CD4-positive, alpha-beta T cell treated with Interleukin-6 at 100 ng/mL for 8 hours (primary cell): ENCODE data around the gene TDO2.
"Not testable (repeated sequence)": the region's sequence is repeated elsewhere in the genome, so short reads cannot be mapped to it uniquely, and the experiment has no call there.

ENCODE experiments used
- DNase-seq: peaks from one replicate; pipeline ENCODE4 v3.0.0-alpha.2; 2020; ENCODE audit warnings: mixed read lengths, low spot score

TDO2 gene

DNA sequence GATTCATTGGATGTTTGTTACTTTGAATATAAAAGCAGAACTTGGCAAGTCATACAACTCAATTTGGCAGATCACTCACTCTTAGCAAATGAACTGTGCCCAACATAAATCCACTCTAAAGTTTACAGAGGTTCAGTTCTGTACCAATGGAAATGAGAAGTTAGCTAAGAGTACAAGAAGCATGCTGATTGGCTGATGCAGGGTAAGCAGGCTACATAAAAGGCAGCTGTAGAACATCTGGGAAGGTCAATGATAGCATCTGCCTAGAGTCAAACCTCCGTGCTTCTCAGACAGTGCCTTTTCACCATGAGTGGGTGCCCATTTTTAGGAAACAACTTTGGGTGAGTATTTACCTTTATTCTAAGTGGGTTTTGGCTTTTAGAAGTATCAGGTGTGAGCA, at the start of gene TDO2:
Gene TDO2, plus strand, starts transcription at position 244 of the 400 bp plus-strand sequence. Its CDS starts 63 bp downstream, at position 307.
- no peak for DNase-seq

GRCh38 chr4:155854582-155855226, 48.8 kb upstream of the TDO2 start:
- no peak for DNase-seq

DNA sequence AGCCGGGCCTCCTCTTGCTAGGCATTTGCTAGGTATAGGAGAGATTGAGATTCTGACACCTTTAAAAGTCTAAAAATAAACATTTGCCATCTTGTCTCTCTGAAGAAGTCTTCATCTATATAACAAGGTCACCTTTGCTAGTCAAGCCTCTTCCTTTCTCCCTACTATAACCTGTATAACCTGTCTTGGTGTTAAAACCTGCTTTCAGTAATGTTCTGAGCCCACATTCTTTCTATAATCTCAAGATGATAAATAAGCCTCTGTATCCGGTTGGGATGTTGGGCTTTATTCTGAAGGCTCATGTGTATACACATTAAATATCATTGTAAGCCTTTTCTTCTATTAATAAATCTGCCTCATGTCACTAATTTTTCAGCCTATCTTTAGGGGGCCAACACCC, 47.6 kb upstream of the TDO2 start:
- DNase-seq: no peak

DNA sequence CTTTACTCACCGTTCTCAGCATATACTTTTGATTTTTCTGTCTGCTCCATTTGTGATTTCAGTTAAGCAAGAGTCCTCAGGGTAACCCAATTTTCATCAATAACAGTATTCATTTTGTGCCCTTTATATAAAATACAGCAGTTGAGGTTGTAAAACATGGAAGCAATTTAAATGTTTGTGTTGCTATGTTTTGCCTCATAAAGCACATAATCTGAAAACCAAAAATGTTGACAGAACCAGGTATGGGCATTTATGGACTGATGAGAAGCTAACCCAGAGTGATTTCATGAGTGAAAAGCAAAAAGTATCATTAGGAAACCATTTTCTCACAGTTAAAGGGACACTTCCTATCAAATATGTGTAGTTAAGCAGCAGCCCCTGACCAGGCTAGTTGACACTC, 37.3 kb upstream of the TDO2 start, which contains the start of gene ASIC5:
Gene ASIC5, minus strand, starts transcription at position 101 of the 400 bp plus-strand sequence. Its CDS starts 51 bp downstream, at position 50.
- no peak for DNase-seq

DNA sequence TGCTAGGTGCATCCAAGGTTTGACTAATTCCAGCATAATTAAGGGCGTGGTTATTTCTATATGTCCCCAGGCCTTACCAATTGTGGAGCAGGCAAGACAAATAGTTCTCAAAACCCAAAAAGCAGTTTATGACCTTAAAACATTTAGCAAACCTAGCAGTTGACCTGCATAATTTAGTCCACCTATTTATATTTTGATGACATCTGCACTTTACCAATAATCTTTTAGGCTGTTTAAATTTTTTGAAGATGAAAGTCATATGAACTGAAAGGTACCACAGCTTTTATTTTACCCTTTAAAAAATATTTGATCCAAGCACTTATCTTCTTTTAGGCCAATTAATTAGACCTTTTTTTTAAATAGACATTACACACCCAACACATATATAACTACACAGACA, 27.6 kb upstream of the TDO2 start:
- DNase-seq: no peak

GRCh38 chr4:155877971-155878370, 25.5 kb upstream of the TDO2 start:
- no peak for DNase-seq

DNA sequence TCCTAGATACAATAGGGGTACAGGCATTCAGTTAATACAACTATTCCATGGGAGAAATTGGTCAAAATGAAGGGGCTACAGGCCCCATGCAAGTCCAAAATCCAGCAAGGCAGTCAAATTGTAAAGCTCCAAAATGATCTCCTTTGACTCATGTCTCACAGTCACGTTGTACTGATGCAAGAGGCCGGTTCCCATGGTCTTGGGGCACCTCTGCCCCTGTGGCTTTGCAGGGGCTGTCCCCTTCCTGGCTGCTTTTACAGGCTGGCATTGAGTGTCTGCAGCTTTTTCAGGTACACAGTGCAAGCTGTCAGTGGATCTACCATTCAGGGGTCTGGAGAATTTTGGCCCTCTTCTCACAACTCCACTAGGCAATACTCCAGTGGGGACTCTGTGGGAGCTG, 24.9 kb upstream of the TDO2 start:
- DNase-seq: no peak

DNA sequence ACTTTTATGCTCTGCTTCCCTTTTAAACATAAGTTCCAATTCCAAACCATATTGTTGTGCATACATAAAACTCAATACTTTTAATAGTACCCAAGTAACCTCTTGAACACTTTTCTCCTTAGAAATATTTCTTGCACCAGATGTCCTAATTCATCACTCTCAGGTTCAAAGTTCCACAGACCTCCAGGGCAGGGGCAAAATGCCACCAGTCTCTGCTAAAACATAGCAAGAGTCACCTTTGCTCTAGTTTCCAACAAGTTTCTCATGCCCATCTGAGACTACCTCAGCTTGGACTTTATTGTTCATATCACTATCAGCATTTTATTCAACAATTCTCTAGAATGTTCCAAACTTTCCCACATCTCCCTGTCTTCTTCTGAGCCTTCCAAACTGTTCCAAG, 23.7 kb upstream of the TDO2 start:
- no peak for DNase-seq

DNA sequence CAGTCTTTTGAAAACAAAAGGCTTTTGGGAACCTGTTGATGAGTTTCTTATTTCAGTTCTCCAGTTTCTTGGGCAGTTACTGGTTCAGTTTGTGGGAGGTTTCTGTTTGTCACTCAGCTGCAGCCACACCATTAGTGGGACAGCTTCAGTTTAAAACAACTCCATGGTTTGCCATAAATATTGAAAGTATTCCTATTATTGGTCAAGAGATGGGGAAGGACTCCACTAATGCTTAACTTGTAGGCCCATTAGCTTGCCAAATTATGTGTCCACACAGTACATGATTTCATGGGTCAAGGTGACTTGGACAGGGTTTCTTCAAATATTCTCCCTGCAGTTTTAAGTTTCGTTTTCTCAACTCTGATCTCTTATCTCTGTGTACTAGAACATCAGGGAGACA, 21.9 kb upstream of the TDO2 start:
- no peak for DNase-seq

DNA sequence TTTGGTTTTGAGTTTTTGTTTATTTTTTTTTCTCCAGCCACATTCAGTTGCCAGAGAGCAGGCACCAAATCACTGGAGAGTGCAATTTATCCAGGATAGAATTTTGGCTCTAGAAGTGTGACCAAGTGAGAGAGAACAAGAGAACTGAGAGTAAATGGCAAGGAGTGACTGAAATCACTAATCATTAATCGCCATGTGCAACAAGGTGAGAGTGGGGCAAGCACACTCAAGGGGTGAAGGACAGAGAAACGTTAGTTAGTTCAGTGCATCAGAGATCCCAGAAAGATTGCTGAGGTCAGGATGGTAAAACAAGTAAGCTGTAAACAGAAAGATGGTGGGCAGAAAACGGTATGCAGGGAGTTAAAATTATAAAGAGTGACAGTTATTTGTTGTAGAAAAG, 19.6 kb upstream of the TDO2 start:
- DNase-seq: no peak

- DNase-seq: no peak
Measured at GRCh38 chr4:155885666-155886065, 17.8 kb upstream of the TDO2 start.

GRCh38 chr4:155887045-155887444, 16.5 kb upstream of the TDO2 start:
- DNase-seq: no peak

DNA sequence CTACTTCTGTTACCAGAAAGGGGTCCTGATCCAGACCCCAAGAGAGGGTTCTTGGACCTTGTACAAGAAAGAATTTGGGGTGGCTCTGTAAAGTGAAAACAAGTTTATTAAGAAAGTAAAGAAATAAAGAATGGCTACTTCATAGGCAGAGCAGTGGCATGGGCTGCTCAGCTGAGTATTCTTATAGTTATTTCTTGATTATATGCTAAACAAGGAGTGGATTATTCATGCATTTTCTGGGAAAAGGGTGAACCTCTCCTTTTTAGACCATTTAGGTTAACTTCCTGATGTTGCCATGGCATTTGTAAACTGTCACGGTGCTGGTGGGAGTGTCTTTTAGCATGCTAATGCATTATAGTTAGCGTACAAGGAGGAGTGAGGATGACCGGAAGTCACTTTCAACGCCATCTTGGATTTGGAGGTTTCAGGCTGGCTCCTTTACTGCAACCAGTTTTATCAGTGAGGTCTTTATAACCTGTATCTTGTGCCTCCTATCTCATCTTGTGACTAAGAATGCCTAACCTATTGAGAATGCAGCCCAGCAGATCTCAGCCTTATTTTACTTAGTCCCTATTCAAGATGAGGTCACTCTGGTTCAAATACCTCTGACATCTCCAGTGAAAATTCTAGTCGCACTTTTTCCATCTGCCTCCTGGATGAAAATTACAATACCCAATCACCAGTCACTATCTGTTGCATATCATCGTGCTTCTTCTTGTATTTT, 15.5 kb upstream of the TDO2 start:
- no peak for DNase-seq

GRCh38 chr4:155889031-155889793, 14.3 kb upstream of the TDO2 start:
- DNase-seq: no peak

- no peak for DNase-seq
Measured at GRCh38 chr4:155889946-155890345, 13.6 kb upstream of the TDO2 start.

GRCh38 chr4:155891058-155891457, 12.4 kb upstream of the TDO2 start:
- no peak for DNase-seq

GRCh38 chr4:155898371-155898770, 5.1 kb upstream of the TDO2 start:
- not testable (repeated sequence) for DNase-seq

DNA sequence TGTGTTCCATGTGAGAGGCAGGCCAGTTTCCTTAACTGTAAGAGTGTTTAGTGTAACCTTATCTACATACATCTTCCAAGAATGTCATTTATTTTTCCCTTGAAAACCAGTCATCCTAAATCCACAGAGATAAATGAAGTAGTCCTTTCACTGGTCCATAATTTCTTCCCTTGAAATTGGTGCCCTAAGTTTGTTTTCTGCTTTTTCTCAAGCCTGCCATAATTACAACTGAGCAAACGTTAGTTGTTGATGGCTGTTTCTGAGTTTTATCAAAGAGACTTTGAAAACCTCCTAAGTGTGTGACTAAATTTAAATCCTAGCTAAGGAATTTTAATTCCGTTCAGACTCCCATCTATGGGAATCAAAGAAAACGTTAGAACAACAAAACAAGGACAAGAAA, 3.6 kb upstream of the TDO2 start:
- DNase-seq: no peak

GRCh38 chr4:155900381-155900780, 3.1 kb upstream of the TDO2 start:
- no peak for DNase-seq

GRCh38 chr4:155901013-155901412, 2.5 kb upstream of the TDO2 start:
- DNase-seq: no peak

DNA sequence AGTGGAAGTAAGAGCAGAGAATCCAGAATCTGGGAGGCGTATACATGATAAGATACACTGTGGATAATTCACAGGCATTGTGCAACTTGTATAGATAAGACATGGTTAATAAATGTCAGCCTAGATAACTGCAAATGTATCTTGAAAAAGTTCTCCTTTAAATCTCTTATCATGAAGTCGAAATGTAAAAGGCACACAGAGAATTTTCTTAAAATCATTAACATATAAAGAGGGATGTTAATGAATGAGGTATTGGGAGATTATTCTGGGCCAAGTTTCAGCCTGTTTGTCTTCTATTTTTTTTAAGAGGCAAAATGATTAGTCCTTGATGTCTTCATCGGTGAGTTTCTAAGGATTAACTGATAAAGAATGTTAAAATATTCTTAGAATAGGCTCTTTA, 835 bp downstream of the TDO2 start:
- no peak for DNase-seq

- DNase-seq: no peak
Measured at GRCh38 chr4:155906554-155907247, 3.2 kb downstream of the TDO2 start.
